ENCODE measurements around the gene MSX2.
A peak's percentile ranks its signal among the peaks of the same experiment; 100 is the strongest.

Gene MSX2

GRCh38 chr5:174765540-174765939, 41.2 kb downstream of the MSX2 start:
- Histone ChIP-seq H3K18ac (ENCODE audit: low read depth in 1 of 2, low read length in 2 of 2) (no peak overlapping the region), H4K8ac (ENCODE audit: low read length) (no peak overlapping the region), H3K36me3 (ENCODE audit: control insufficient read depth in 1 of 2, insufficient read depth in 2 of 2, low read depth in 1 of 2, low read length in 2 of 2) (no peaks in the 10 kb centered on the region), H3K9ac (ENCODE audit: low read length) (no peak overlapping the region), H2BK5ac (ENCODE audit: low read depth, low read length, poor library complexity, severe bottlenecking) (no peak overlapping the region), H3K79me1 (replicated peaks; ENCODE audit: low read length, poor library complexity, severe bottlenecking) (no peaks in the 10 kb centered on the region), H2BK120ac (ENCODE audit: low read depth, low read length) (no peak overlapping the region), H2BK12ac (ENCODE audit: low read length in 2 of 2) (no peak overlapping the region), H3K27ac (ENCODE audit: low read length, poor library complexity, severe bottlenecking) (no peak overlapping the region), H3K4me3 (ENCODE audit: insufficient read depth in 1 of 2, low read depth in 1 of 2, low read length in 2 of 2) (peak overlapping the region in 1 of 2 experiments; percentile 39), H3K4me1 (ENCODE audit: control insufficient read depth, insufficient read depth, low read depth, low read length) (peaks cover under 1% of the 10 kb centered on the region), H3K14ac (ENCODE audit: low read length in 2 of 2) (peak overlapping the region in 1 of 2 experiments; percentile 79), H3K23ac (ENCODE audit: low read length in 2 of 2) (no peak overlapping the region), H2AFZ (ENCODE audit: low read depth, low read length) (peak overlapping the region; percentile 71), H4K91ac (ENCODE audit: low read length) (no peak overlapping the region), H3K4me2 (ENCODE audit: low read length, poor library complexity, severe bottlenecking) (no peak overlapping the region), H2BK15ac (ENCODE audit: low read depth, poor library complexity, severe bottlenecking) (no peak overlapping the region), H3K4ac (ENCODE audit: low read depth in 1 of 2, low read length in 2 of 2) (no peak overlapping the region), H2AK5ac (ENCODE audit: low read length, severe bottlenecking) (no peak overlapping the region), H3K9me3 (ENCODE audit: control insufficient read depth, low read length) (no peaks in the 10 kb centered on the region), H3K27me3 (ENCODE audit: control insufficient read depth in 1 of 2, insufficient read depth in 1 of 2, low read length in 2 of 2) (peaks cover 0 to 5% of the 10 kb centered on the region in 2 experiments)
- 87% methylated on average over 17 of the region's 18 CpGs for WGBS
- no peak for DNase-seq

GRCh38 chr5:174767670-174768069, 43.3 kb downstream of the MSX2 start:
- H3K18ac ChIP-seq (ENCODE audit: low read depth in 1 of 2, low read length in 2 of 2): no peak overlapping the region
- no peak overlapping the region for H3K27ac ChIP-seq (ENCODE audit: low read length, poor library complexity, severe bottlenecking)
- no peaks in the 10 kb centered on the region for H3K79me1 ChIP-seq (replicated peaks; ENCODE audit: low read length, poor library complexity, severe bottlenecking)
- H2BK120ac ChIP-seq (ENCODE audit: low read depth, low read length): no peak overlapping the region
- no peak overlapping the region for H3K9ac ChIP-seq (ENCODE audit: low read length)
- H3K4me1 ChIP-seq (ENCODE audit: control insufficient read depth, insufficient read depth, low read depth, low read length): no peaks in the 10 kb centered on the region
- H3K27me3 ChIP-seq (ENCODE audit: control insufficient read depth in 1 of 2, insufficient read depth in 1 of 2, low read length in 2 of 2): peaks cover 0 to 14% of the 10 kb centered on the region in 2 experiments
- no peaks in the 10 kb centered on the region for H3K36me3 ChIP-seq (ENCODE audit: control insufficient read depth in 1 of 2, insufficient read depth in 2 of 2, low read depth in 1 of 2, low read length in 2 of 2)
- no peak overlapping the region for H3K23ac ChIP-seq (ENCODE audit: low read length in 2 of 2)
- H3K4me2 ChIP-seq (ENCODE audit: low read length, poor library complexity, severe bottlenecking): no peak overlapping the region
- no peak overlapping the region for H4K91ac ChIP-seq (ENCODE audit: low read length)
- no peak for DNase-seq
- H2AFZ ChIP-seq (ENCODE audit: low read depth, low read length): no peak overlapping the region
- H2AK5ac ChIP-seq (ENCODE audit: low read length, severe bottlenecking): no peak overlapping the region
- no peak overlapping the region for H2BK5ac ChIP-seq (ENCODE audit: low read depth, low read length, poor library complexity, severe bottlenecking)
- H2BK15ac ChIP-seq (ENCODE audit: low read depth, poor library complexity, severe bottlenecking): no peak overlapping the region
- no peaks in the 10 kb centered on the region for H3K9me3 ChIP-seq (ENCODE audit: control insufficient read depth, low read length)
- no peak overlapping the region for H3K4me3 ChIP-seq (ENCODE audit: insufficient read depth in 1 of 2, low read depth in 1 of 2, low read length in 2 of 2)
- H2BK12ac ChIP-seq (ENCODE audit: low read length in 2 of 2): no peak overlapping the region
- H3K14ac ChIP-seq (ENCODE audit: low read length in 2 of 2): no peak overlapping the region
- no peak overlapping the region for H4K8ac ChIP-seq (ENCODE audit: low read length)
- WGBS: 0% methylated on average over 1 of the region's 4 CpGs
- H3K4ac ChIP-seq (ENCODE audit: low read depth in 1 of 2, low read length in 2 of 2): no peak overlapping the region

GRCh38 chr5:174769005-174769404, 44.6 kb downstream of the MSX2 start:
- no peak overlapping the region for H3K4me2 ChIP-seq (ENCODE audit: low read length, poor library complexity, severe bottlenecking)
- no peak for DNase-seq
- H3K9me3 ChIP-seq (ENCODE audit: control insufficient read depth, low read length): no peaks in the 10 kb centered on the region
- H3K36me3 ChIP-seq (ENCODE audit: control insufficient read depth in 1 of 2, insufficient read depth in 2 of 2, low read depth in 1 of 2, low read length in 2 of 2): no peaks in the 10 kb centered on the region
- H2BK12ac ChIP-seq (ENCODE audit: low read length in 2 of 2): no peak overlapping the region
- H3K9ac ChIP-seq (ENCODE audit: low read length): no peak overlapping the region
- H2BK5ac ChIP-seq (ENCODE audit: low read depth, low read length, poor library complexity, severe bottlenecking): no peak overlapping the region
- peaks cover 0 to 26% of the 10 kb centered on the region in 2 experiments for H3K27me3 ChIP-seq (ENCODE audit: control insufficient read depth in 1 of 2, insufficient read depth in 1 of 2, low read length in 2 of 2)
- no peaks in the 10 kb centered on the region for H3K4me1 ChIP-seq (ENCODE audit: control insufficient read depth, insufficient read depth, low read depth, low read length)
- H3K14ac ChIP-seq (ENCODE audit: low read length in 2 of 2): no peak overlapping the region
- H3K4me3 ChIP-seq (ENCODE audit: insufficient read depth in 1 of 2, low read depth in 1 of 2, low read length in 2 of 2): no peak overlapping the region
- no peak overlapping the region for H3K18ac ChIP-seq (ENCODE audit: low read depth in 1 of 2, low read length in 2 of 2)
- no peak overlapping the region for H2AK5ac ChIP-seq (ENCODE audit: low read length, severe bottlenecking)
- H2AFZ ChIP-seq (ENCODE audit: low read depth, low read length): no peak overlapping the region
- H3K23ac ChIP-seq (ENCODE audit: low read length in 2 of 2): no peak overlapping the region
- WGBS: 87% methylated on average over 4 of the region's 4 CpGs
- no peaks in the 10 kb centered on the region for H3K79me1 ChIP-seq (replicated peaks; ENCODE audit: low read length, poor library complexity, severe bottlenecking)
- H3K4ac ChIP-seq (ENCODE audit: low read depth in 1 of 2, low read length in 2 of 2): no peak overlapping the region
- no peak overlapping the region for H4K8ac ChIP-seq (ENCODE audit: low read length)
- no peak overlapping the region for H3K27ac ChIP-seq (ENCODE audit: low read length, poor library complexity, severe bottlenecking)
- H2BK120ac ChIP-seq (ENCODE audit: low read depth, low read length): no peak overlapping the region
- H4K91ac ChIP-seq (ENCODE audit: low read length): no peak overlapping the region
- no peak overlapping the region for H2BK15ac ChIP-seq (ENCODE audit: low read depth, poor library complexity, severe bottlenecking)

- Histone ChIP-seq H3K23ac (ENCODE audit: low read length in 2 of 2) (no peak overlapping the region), H3K9me3 (ENCODE audit: control insufficient read depth, low read length) (no peaks in the 10 kb centered on the region), H2BK12ac (ENCODE audit: low read length in 2 of 2) (no peak overlapping the region), H3K27me3 (ENCODE audit: control insufficient read depth in 1 of 2, insufficient read depth in 1 of 2, low read length in 2 of 2) (peaks cover 0 to 42% of the 10 kb centered on the region in 2 experiments), H4K91ac (ENCODE audit: low read length) (no peak overlapping the region), H3K4ac (ENCODE audit: low read depth in 1 of 2, low read length in 2 of 2) (no peak overlapping the region), H4K8ac (ENCODE audit: low read length) (no peak overlapping the region), H3K36me3 (ENCODE audit: control insufficient read depth in 1 of 2, insufficient read depth in 2 of 2, low read depth in 1 of 2, low read length in 2 of 2) (no peaks in the 10 kb centered on the region), H3K14ac (ENCODE audit: low read length in 2 of 2) (no peak overlapping the region), H3K27ac (ENCODE audit: low read length, poor library complexity, severe bottlenecking) (no peak overlapping the region), H2BK15ac (ENCODE audit: low read depth, poor library complexity, severe bottlenecking) (no peak overlapping the region), H2BK120ac (ENCODE audit: low read depth, low read length) (no peak overlapping the region), H3K4me2 (ENCODE audit: low read length, poor library complexity, severe bottlenecking) (no peak overlapping the region), H3K4me1 (ENCODE audit: control insufficient read depth, insufficient read depth, low read depth, low read length) (no peaks in the 10 kb centered on the region), H2AFZ (ENCODE audit: low read depth, low read length) (no peak overlapping the region), H2BK5ac (ENCODE audit: low read depth, low read length, poor library complexity, severe bottlenecking) (no peak overlapping the region), H2AK5ac (ENCODE audit: low read length, severe bottlenecking) (no peak overlapping the region), H3K79me1 (replicated peaks; ENCODE audit: low read length, poor library complexity, severe bottlenecking) (no peaks in the 10 kb centered on the region), H3K4me3 (ENCODE audit: insufficient read depth in 1 of 2, low read depth in 1 of 2, low read length in 2 of 2) (no peak overlapping the region), H3K18ac (ENCODE audit: low read depth in 1 of 2, low read length in 2 of 2) (no peak overlapping the region), H3K9ac (ENCODE audit: low read length) (no peak overlapping the region)
- WGBS: 92% methylated on average over 3 of the region's 3 CpGs
- no peak for DNase-seq
Observed at GRCh38 chr5:174773371-174773770, 49.0 kb downstream of the MSX2 start.

Measured in mesenchymal stem cell (in vitro differentiated cells and primary cell).